ENCODE data around the gene ABCC5. TPM values are rescaled to one million over a fixed set of nuclear protein-coding genes. Genes with fewer than 3 reads are reported as not detected.

The ABCC5 gene
- total RNA-seq, 1 donor from 2014 or later: 52.0 TPM

- FAIRE-seq: no peak
- H3K79me2 ChIP-seq (ENCODE audit: insufficient read depth, low read length): no peaks in the 10 kb centered on the region
- no peaks in the 10 kb centered on the region for H3K36me3 ChIP-seq (ENCODE audit: insufficient read depth, low read length)
- DNase-seq (ENCODE audit: low read depth): no peak
- no peaks in the 10 kb centered on the region for H4K20me1 ChIP-seq (ENCODE audit: insufficient read depth, low read length)
- H3K4me1 ChIP-seq (ENCODE audit: insufficient read depth, low read length): no peaks in the 10 kb centered on the region
- no peak overlapping the region for H3K27ac ChIP-seq (ENCODE audit: low read depth, low read length)
- TF ChIP-seq EZH2 (IDR thresholded peaks at IDR 0.05; ENCODE audit: insufficient read depth, low read length): no peak
- TF ChIP-seq, protein P1, sequence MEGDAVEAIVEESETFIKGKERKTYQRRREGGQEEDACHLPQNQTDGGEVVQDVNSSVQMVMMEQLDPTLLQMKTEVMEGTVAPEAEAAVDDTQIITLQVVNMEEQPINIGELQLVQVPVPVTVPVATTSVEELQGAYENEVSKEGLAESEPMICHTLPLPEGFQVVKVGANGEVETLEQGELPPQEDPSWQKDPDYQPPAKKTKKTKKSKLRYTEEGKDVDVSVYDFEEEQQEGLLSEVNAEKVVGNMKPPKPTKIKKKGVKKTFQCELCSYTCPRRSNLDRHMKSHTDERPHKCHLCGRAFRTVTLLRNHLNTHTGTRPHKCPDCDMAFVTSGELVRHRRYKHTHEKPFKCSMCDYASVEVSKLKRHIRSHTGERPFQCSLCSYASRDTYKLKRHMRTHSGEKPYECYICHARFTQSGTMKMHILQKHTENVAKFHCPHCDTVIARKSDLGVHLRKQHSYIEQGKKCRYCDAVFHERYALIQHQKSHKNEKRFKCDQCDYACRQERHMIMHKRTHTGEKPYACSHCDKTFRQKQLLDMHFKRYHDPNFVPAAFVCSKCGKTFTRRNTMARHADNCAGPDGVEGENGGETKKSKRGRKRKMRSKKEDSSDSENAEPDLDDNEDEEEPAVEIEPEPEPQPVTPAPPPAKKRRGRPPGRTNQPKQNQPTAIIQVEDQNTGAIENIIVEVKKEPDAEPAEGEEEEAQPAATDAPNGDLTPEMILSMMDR (IDR thresholded peaks at IDR 0.05; ENCODE audit: insufficient read depth, low read depth, low read length): no peak
- no peak overlapping the region for H3K4me2 ChIP-seq (ENCODE audit: low read length)
- H3K9me3 Mint-ChIP-seq (ENCODE audit: unreplicated experiment): peaks cover 3% of the 10 kb centered on the region
- H3K9ac ChIP-seq (ENCODE audit: low read length): no peak overlapping the region
- H3K9me3 ChIP-seq (ENCODE audit: insufficient read depth, low read depth, low read length): no peaks in the 10 kb centered on the region
- H3K4me3 ChIP-seq (ENCODE audit: insufficient read depth, low read depth, low read length): no peak overlapping the region
- no peaks in the 10 kb centered on the region for H3K4me1 Mint-ChIP-seq (ENCODE audit: low read depth, unreplicated experiment)
- no peak overlapping the region for H3K4me3 Mint-ChIP-seq (ENCODE audit: unreplicated experiment)
- H3K27ac Mint-ChIP-seq (ENCODE audit: unreplicated experiment): no peak overlapping the region
- H2AFZ ChIP-seq (ENCODE audit: low read depth, low read length): no peak overlapping the region
- peaks cover 11% of the 10 kb centered on the region for H3K27me3 ChIP-seq (ENCODE audit: insufficient read depth, low read length)
- H3K36me3 Mint-ChIP-seq (ENCODE audit: low read depth, unreplicated experiment): peaks cover 2% of the 10 kb centered on the region
- peaks cover 18% of the 10 kb centered on the region for H3K27me3 Mint-ChIP-seq (ENCODE audit: low read depth, unreplicated experiment)
Observed at GRCh38 chr3:183904833-183905780, 112.6 kb downstream of the ABCC5 start.

DNA sequence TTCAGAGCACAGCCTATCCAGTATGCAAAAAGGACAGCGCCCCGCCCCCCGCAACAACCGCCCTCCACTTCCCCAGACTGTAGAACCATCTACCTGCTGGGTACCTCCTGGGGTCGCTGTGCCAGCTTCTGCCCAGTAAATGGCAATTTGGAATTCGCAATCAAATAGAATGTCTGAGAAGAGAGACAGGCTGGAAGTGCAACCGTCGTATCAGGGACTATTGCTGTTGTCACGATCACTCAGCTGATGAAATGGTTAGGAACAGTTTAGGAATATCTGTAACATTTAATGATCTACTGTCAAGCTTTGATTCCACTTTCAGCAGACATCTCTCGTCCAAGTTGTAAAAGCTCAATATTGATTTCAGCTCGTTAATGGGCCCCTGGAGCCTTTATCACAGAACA lies 119.7 kb downstream of the ABCC5 start:
- H3K79me2 ChIP-seq (ENCODE audit: insufficient read depth, low read length): no peaks in the 10 kb centered on the region
- Mint-ChIP-seq H3K9me3 (ENCODE audit: unreplicated experiment) (peaks cover 3% of the 10 kb centered on the region), H3K36me3 (ENCODE audit: low read depth, unreplicated experiment) (no peaks in the 10 kb centered on the region), H3K27me3 (ENCODE audit: low read depth, unreplicated experiment) (peaks cover 37% of the 10 kb centered on the region), H3K27ac (ENCODE audit: unreplicated experiment) (no peak overlapping the region), H3K4me3 (ENCODE audit: unreplicated experiment) (no peak overlapping the region), H3K4me1 (ENCODE audit: low read depth, unreplicated experiment) (no peaks in the 10 kb centered on the region)
- no peaks in the 10 kb centered on the region for H4K20me1 ChIP-seq (ENCODE audit: insufficient read depth, low read length)
- FAIRE-seq (no peak), DNase-seq (ENCODE audit: low read depth) (no peak)
- no peak overlapping the region for H3K9ac ChIP-seq (ENCODE audit: low read length)
- H3K4me3 ChIP-seq (ENCODE audit: insufficient read depth, low read depth, low read length): no peak overlapping the region
- TF ChIP-seq, protein P1 (IDR thresholded peaks at IDR 0.05; ENCODE audit: insufficient read depth, low read depth, low read length): no peak
- TF ChIP-seq EZH2 (IDR thresholded peaks at IDR 0.05; ENCODE audit: insufficient read depth, low read length): no peak
- H2AFZ ChIP-seq (ENCODE audit: low read depth, low read length): no peak overlapping the region
- H3K9me3 ChIP-seq (ENCODE audit: insufficient read depth, low read depth, low read length): no peaks in the 10 kb centered on the region
- H3K4me1 ChIP-seq (ENCODE audit: insufficient read depth, low read length): no peaks in the 10 kb centered on the region
- H3K27me3 ChIP-seq (ENCODE audit: insufficient read depth, low read length): peaks cover 15% of the 10 kb centered on the region
- no peak overlapping the region for H3K27ac ChIP-seq (ENCODE audit: low read depth, low read length)
- H3K36me3 ChIP-seq (ENCODE audit: insufficient read depth, low read length): no peaks in the 10 kb centered on the region
- no peak overlapping the region for H3K4me2 ChIP-seq (ENCODE audit: low read length)

- Histone ChIP-seq H3K79me2 (ENCODE audit: insufficient read depth, low read length) (no peaks in the 10 kb centered on the region), H3K4me3 (ENCODE audit: insufficient read depth, low read depth, low read length) (no peak overlapping the region), H3K27me3 (ENCODE audit: insufficient read depth, low read length) (peaks cover 18% of the 10 kb centered on the region), H3K27ac (ENCODE audit: low read depth, low read length) (no peak overlapping the region), H3K9ac (ENCODE audit: low read length) (no peak overlapping the region), H3K36me3 (ENCODE audit: insufficient read depth, low read length) (no peaks in the 10 kb centered on the region), H4K20me1 (ENCODE audit: insufficient read depth, low read length) (no peaks in the 10 kb centered on the region), H2AFZ (ENCODE audit: low read depth, low read length) (no peak overlapping the region), H3K4me1 (ENCODE audit: insufficient read depth, low read length) (no peaks in the 10 kb centered on the region), H3K4me2 (ENCODE audit: low read length) (no peak overlapping the region), H3K9me3 (ENCODE audit: insufficient read depth, low read depth, low read length) (no peaks in the 10 kb centered on the region)
- TF ChIP-seq, protein P1 (IDR thresholded peaks at IDR 0.05; ENCODE audit: insufficient read depth, low read depth, low read length): no peak
- TF ChIP-seq EZH2 (IDR thresholded peaks at IDR 0.05; ENCODE audit: insufficient read depth, low read length): no peak
- H3K36me3 Mint-ChIP-seq (ENCODE audit: low read depth, unreplicated experiment): no peaks in the 10 kb centered on the region
- peaks cover 41% of the 10 kb centered on the region for H3K27me3 Mint-ChIP-seq (ENCODE audit: low read depth, unreplicated experiment)
- no peaks in the 10 kb centered on the region for H3K4me1 Mint-ChIP-seq (ENCODE audit: low read depth, unreplicated experiment)
- H3K9me3 Mint-ChIP-seq (ENCODE audit: unreplicated experiment): peaks cover 3% of the 10 kb centered on the region
- no peak overlapping the region for H3K4me3 Mint-ChIP-seq (ENCODE audit: unreplicated experiment)
- DNase-seq (ENCODE audit: low read depth) (no peak), FAIRE-seq (no peak)
- H3K27ac Mint-ChIP-seq (ENCODE audit: unreplicated experiment): no peak overlapping the region
Observed at GRCh38 chr3:183897606-183898005, 120.1 kb downstream of the ABCC5 start.

All from astrocyte (in vitro differentiated cells and primary cell).